ENCODE results near the gene LILRA6.
"Not testable (repeated sequence)": the region's sequence is repeated elsewhere in the genome, so short reads cannot be mapped to it uniquely, and the experiment has no call there.

The LILRA6 gene

DNA sequence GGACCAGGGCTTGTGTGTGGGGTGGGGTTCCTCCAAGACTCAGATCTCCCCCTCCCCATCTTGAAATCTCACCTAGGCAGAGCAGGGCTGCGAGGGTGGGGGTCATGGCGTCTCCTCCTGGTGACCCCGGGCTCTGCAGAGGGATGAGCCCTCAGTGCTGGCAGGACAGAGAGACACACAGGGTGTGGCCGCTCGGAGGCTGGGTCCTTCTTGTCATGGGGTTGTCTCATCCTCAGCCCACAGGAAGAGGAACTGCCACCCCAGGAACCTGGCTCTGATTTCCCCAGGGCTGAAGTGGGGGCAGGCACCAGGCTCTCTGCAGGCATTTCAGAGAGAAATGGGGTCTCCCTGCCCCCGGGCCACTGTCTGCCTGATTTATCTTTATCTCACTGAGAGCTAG is at the start of gene LILRA6:
TSS of gene LILRA6 (minus strand) at position 145 of the 400 bp plus-strand sequence.
- not testable (repeated sequence) for DNase-seq (ENCODE audit: low spot score)

GRCh38 chr19:54289160-54289559 is 46.6 kb upstream of the LILRA6 start:
- DNase-seq (ENCODE audit: low spot score): not testable (repeated sequence)

GRCh38 chr19:54287456-54287855 is 44.9 kb upstream of the LILRA6 start:
- DNase-seq (ENCODE audit: low spot score): peak; percentile 35

- DNase-seq (ENCODE audit: low spot score): not testable (repeated sequence)
These were observed 43.7 kb upstream of the LILRA6 start for GRCh38 chr19:54286283-54286682.

- DNase-seq (ENCODE audit: low spot score): not testable (repeated sequence)
These were observed 43.0 kb upstream of the LILRA6 start for GRCh38 chr19:54285427-54286056.

- DNase-seq (ENCODE audit: low spot score): no peak
These were observed 40.3 kb upstream of the LILRA6 start for GRCh38 chr19:54282686-54283470.

- DNase-seq (ENCODE audit: low spot score): not testable (repeated sequence)
These were observed 39.1 kb upstream of the LILRA6 start for GRCh38 chr19:54281729-54282075.

DNA sequence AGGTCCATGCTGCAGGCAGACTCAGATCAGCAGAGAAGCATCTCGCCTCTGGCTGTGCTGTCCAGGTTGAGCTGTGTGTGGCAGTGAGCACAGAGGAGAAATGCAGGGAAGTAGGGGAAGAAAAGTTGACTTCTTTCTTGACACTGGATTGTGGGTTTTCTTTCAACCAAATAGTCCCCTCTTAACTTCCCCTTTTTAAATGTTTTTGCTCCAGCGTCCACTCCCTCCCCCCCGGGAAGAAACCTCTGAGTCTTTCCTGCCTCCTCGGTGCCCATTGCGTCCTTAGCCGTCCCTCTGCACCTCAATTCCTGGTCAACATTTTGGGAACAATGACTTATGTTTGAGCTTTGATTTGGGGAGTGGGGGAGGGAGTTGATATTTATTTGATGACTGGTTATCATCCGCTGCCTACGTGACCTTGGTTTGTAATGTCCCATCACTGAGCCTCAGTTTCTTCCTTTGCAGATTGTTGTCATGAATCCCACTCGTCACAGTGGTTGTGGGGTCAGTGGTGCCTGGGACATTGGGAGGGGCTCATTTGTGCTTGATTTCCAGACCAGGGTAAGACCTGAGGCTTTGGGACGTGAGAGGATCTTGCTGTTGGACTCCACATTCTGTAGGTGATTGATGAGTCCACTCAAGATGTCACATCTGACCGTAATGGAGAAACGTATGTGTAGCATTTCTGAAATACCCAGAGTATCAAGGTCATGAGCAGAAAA is 38.6 kb upstream of the LILRA6 start, which contains the start of gene LILRB2:
TSS of gene LILRB2 (minus strand) at position 104 of the 722 bp plus-strand sequence. CDS start 614 bp downstream, outside the sequence.
- DNase-seq (ENCODE audit: low spot score): no peak

- DNase-seq (ENCODE audit: low spot score): not testable (repeated sequence)
These were observed 37.9 kb upstream of the LILRA6 start for GRCh38 chr19:54280441-54280840.

- DNase-seq (ENCODE audit: low spot score): not testable (repeated sequence)
These were observed 37.4 kb upstream of the LILRA6 start for GRCh38 chr19:54280025-54280424.

DNA sequence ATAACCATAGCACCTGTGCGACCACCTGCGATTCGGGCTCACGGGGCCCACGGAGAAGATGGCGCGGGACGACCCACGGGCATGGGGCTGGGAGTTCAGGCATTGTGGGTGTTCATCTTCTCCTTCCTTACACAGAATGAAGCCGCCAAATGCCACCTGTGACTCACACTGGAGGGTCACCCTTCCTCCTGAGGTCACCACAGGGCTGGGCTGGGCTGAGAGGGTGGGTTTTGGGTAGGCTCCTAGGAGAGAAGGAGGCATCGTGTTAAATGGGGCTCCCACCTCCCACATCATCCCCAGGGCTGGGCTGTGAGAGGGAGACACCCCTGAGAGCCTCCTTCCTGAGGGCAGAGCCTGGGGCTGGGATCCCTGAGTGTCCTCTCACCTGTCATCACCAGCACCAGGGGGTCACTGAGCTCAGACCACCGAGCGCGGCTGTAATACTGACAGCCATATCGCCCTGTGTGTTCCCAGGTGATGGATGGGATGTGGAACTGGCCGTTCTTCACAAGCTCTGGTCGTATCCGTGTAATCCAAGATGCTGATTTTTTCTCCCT is 36.9 kb upstream of the LILRA6 start:
- no peak for DNase-seq (ENCODE audit: low spot score)

- not testable (repeated sequence) for DNase-seq (ENCODE audit: low spot score)
These were observed 36.1 kb upstream of the LILRA6 start for GRCh38 chr19:54278571-54279195.

DNA sequence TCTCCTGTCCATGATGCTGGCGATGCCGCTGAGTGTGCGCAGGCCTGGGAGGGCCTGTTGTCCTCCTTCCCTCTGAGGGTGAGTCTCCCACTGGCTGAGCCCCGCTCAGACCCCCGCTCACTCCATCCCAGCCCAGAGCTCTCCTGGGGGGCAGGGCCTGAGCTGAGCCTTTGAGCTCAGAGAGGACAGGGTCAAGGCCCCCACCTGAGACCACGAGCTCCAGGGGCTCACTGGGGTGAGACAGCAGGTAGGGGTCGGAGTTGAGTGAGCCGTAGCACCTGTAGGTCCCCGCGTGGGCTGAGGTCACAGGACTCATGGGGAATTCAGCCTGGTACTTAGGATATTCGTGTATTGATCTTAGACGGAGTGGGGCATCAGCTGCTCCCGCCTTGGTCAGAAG is 35.5 kb upstream of the LILRA6 start:
- DNase-seq (ENCODE audit: low spot score): not testable (repeated sequence)

DNA sequence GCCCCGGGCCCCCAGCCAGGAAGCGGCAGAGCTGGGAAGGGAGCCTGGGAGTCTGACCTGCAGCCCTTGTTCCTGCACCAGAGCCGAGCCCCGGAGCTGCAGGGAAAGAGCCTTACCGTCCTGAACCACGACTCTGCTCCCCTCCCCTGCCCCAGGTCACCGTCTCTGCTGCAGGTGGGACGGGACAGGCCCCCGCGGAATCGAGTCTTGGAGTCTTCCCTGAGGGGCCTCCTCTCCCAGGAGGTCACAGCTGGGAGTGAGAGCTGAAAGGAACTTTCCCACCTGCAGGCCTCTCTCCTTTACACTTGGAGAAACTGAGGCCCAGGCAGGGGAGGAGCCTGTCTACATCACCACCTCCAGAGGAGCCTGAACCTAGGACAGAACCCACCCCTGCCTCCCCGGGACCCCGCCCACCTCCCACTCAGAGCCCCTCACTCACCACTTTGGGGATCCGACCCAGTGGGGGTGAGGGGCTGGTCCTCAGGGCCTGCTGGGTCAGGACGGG is 34.6 kb upstream of the LILRA6 start:
- DNase-seq (ENCODE audit: low spot score): not testable (repeated sequence)

DNA sequence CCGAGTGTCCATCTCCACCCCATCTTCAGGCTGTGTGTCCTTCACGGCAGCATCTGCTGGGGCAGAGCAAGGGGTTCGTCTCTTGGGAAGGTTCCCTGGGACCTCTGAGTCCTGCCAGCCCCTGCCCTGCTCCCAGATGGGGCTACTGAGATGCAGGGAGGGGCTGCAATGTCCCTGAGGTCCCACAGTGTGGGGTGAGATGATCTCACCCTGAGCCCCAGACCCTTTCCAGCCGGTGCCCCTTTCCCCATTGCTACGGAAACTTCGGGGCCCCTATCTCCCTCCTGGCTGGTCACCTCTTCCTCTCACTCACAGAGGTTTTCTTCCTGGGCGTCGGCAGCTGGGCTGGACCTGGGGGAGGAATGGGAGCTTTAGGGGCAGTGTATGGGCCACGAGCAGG is 33.4 kb upstream of the LILRA6 start:
- DNase-seq (ENCODE audit: low spot score): no peak

DNA sequence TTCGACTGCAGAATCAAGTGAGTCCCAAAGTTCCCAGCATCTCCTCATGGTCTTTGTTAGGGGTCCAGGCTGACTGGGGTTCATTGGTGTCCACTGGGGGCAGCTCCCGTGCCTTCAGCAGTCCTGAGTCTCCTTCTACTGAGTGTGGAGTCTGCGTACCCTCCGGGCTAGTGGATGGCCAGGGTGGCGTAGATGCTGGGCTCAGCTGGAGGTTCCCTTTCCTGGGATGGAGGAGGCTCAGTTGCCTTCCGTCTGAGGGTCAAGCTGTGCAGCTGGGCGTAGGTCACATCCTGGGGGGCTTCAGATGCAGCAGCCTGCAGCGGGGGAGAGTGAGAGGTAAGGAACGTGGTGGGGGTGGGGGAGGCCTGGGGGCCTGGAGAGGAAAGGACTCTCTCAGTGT is 31.9 kb upstream of the LILRA6 start:
- not testable (repeated sequence) for DNase-seq (ENCODE audit: low spot score)

DNA sequence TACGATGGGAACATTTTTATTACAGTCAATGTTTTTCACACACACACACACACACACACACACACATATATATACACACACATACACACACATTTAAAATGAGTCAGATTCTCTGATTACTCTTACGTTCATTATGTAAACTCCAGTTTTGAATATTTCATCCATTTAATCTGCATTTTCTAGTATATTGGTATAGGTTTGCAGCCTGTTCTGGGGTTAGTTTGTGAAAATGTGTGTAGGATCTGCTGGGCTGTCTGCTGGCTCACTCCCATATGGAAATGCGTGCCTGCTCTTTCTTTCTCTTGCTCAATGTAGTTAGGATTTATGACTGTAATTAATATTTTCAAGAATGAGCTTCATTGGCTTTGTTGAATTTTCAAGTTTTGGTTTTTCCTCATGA is 31.2 kb upstream of the LILRA6 start:
- DNase-seq (ENCODE audit: low spot score): no peak

GRCh38 chr19:54272181-54272580 is 29.6 kb upstream of the LILRA6 start:
- DNase-seq (ENCODE audit: low spot score): not testable (repeated sequence)

DNA sequence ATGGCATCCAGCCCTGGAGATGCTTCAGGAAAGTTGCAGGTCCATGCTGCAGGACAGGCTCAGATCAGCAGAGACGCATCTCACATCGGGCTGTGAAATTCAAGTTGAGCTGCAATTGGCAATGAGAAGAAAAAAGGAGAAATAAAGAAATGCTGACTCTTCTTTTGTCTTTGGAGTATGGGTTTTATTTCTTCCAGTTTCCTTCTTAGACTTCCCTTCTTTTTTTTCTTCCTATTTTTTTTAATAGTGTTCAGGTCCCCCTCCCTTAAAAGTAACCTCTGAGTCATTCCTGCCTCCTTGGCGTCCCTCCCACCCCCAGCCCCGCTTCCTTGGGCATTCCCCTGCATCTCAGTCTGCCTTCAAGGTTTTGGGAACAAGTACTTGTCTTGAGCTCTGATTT is 29.0 kb upstream of the LILRA6 start:
- DNase-seq (ENCODE audit: low spot score): not testable (repeated sequence)

- no peak for DNase-seq (ENCODE audit: low spot score)
These were observed 28.5 kb upstream of the LILRA6 start for GRCh38 chr19:54271106-54271505.

DNA sequence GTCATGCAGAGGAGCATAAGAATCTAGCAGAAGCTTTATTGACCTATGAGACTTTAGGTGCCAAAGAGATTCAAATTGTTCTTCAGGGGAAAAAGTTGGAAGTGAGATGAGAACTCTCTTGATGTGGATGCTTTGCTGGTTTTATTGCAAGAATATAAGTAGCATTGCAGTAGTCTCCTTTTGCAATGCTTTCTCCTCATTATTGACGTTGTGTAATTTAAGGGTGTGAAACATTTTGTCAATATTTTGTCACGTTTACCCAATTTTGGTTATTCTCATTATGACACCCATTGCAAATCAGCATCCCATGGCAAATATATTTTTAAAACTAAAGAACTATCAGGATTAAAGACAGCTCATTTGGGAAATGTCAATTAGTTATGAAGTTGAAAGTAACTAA is 26.3 kb upstream of the LILRA6 start:
- no peak for DNase-seq (ENCODE audit: low spot score)

DNA sequence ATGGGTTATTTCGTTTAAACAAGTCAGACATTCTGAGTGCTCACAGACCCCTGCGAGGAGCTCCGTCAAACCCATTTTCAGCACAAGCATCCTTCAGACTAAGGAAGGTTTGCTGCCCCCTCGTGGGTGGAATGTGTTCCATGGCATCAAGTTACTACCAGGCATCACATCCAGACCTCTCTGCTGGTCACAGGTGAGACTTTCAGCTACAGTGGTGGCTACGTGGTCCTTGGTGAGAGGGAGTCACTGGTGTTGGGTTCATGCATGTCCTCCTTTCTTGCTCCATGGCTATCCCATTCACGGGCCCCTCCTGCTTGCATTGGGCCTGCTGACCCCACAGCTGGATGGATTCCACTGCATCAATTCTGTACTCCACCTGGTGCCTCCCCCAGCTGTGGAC is 23.5 kb upstream of the LILRA6 start:
- peak; percentile 72 for DNase-seq (ENCODE audit: low spot score)

Measured in kidney tubule cell (primary cell).